K562 (cell line): ENCODE data around the gene KAT7. TPM values are rescaled to one million over a fixed set of nuclear protein-coding genes. Genes with fewer than 3 reads are reported as not detected.

Experiments
- ATF4 ChIP-seq: fragments of 450-650 bp; formaldehyde crosslinking; IDR thresholded peaks from 2 replicates; pipeline ENCODE4 v1.4.0; 2022; ENCODE audit warnings: mild to moderate bottlenecking, moderate library complexity
- CLOCK ChIP-seq: fragments of 250-450 bp; sonication (Bioruptor Pico); IDR thresholded peaks from 2 replicates; pipeline ENCODE4 v1.4.0; 2020; ENCODE audit warnings: mild to moderate bottlenecking, moderate library complexity, borderline replicate concordance
- EP300 ChIP-seq: IDR thresholded peaks from 2 replicates; pipeline ENCODE4 v1.6.1; 2012; ENCODE audit warnings: low read length, improper control_type of control experiment
- GABPB1 ChIP-seq: sonication (generic); formaldehyde crosslinking; IDR thresholded peaks from 2 replicates; pipeline ENCODE4 v1.8.0; 2022; ENCODE audit warnings: mild to moderate bottlenecking, missing genetic modification reagents
- GTF2B ChIP-seq: IDR thresholded peaks from 2 replicates; pipeline ENCODE4 v1.6.1; 2011; ENCODE audit not compliant: insufficient read length; ENCODE audit errors: extremely low read depth
- HDAC2 ChIP-seq: fragments of 450-650 bp; IDR thresholded peaks from 2 replicates; pipeline ENCODE4 v1.6.1; 2016; ENCODE audit warnings: mild to moderate bottlenecking
- MNT ChIP-seq, 2 experiments: fragments of 450-650 bp; conservative IDR thresholded peaks; 2 replicates each; pipeline ENCODE4 v1.6.1; 2017; ENCODE audit warnings: mild to moderate bottlenecking in 2 of 2, moderate library complexity in 2 of 2
- NELFE ChIP-seq: IDR thresholded peaks from 2 replicates; pipeline ENCODE4 v1.6.1; 2011; ENCODE audit warnings: mild to moderate bottlenecking; ENCODE audit not compliant: insufficient read depth, insufficient read length
- NFE2 ChIP-seq: IDR thresholded peaks from 2 replicates; pipeline ENCODE4 v1.6.1; 2014; ENCODE audit warnings: antibody characterized with exemption, low read depth
- PCBP2 ChIP-seq: fragments of 200-400 bp; formaldehyde crosslinking; IDR thresholded peaks from 2 replicates; pipeline ENCODE4 v1.6.1; 2018; ENCODE audit warnings: low read length, low read depth, mild to moderate bottlenecking, moderate library complexity; ENCODE audit not compliant: poor library complexity, severe bottlenecking
- SAP30 ChIP-seq: fragments of 200-600 bp; sonication (generic); IDR thresholded peaks from 2 replicates; pipeline ENCODE4 v1.6.1; 2012; ENCODE audit warnings: borderline replicate concordance, low read depth, mild to moderate bottlenecking, moderate library complexity, low read length, control low read depth, inconsistent platforms; ENCODE audit not compliant: insufficient read depth, poor library complexity, severe bottlenecking
- TAF7 ChIP-seq: fragments of 450-650 bp; IDR thresholded peaks from 2 replicates; pipeline ENCODE4 v1.6.1; 2016; ENCODE audit warnings: missing genetic modification characterization, missing compliant biosample characterization
- ZBTB17 ChIP-seq: fragments of 450-650 bp; formaldehyde crosslinking; IDR thresholded peaks from 2 replicates; pipeline ENCODE4 v1.4.0; 2020; ENCODE audit warnings: mild to moderate bottlenecking
- ZNF398 ChIP-seq: fragments of 250-450 bp; sonication (Bioruptor Pico); IDR thresholded peaks from 2 replicates; pipeline ENCODE4 v1.8.0; 2021; ENCODE audit warnings: moderate library complexity, mild to moderate bottlenecking, inconsistent platforms
- polyA plus RNA-seq, 8 experiments: library from polyadenylated mRNA; depleted of rRNA in 4 of 8; stranded (reverse) in 5 of 8; unstranded in 3 of 8; fragments of >200 nt; fragmentation: Nextera tagmentation in 2 of 8; fragmentation: Illumina TruSeq in 1 of 8; extraction: Ambion mirVana in 2 of 8; extraction: Trizol in 1 of 8; gene quantifications; 2 replicates each; pipeline versions ENCODE4 v1.2.1 to v1.2.3, GENCODE V29; 2011 to 2014; ENCODE audit warnings: inconsistent platforms in 1 of 8, missing spikeins in 1 of 8
- total RNA-seq, 7 experiments: library from RNA; depleted of rRNA in 6 of 7; stranded (reverse); fragments of >200 nt in 6 of 7; fragmentation: Illumina TruSeq in 2 of 7; extraction: Trizol in 2 of 7; gene quantifications; 2 replicates each; pipeline versions ENCODE4 v1.2.1 to v1.2.3, GENCODE V29; 2011 to 2021; ENCODE audit warnings: low replicate concordance in 1 of 7

KAT7 gene
- total and polyA plus RNA-seq, 9 of the 15 experiments (the other 6 are each of a cell fraction or from before 2014, with no cell fraction given): 10.8 to 57.3 (median 34.8) TPM

GRCh38 chr17:49832840-49833599 is 44.5 kb downstream of the KAT7 start (continued):
- TF ChIP-seq EP300: peak; percentile 93
- TF ChIP-seq GTF2B: no peak
- peak; percentile 42; the same call in 1 of the 2 replicates for TF ChIP-seq TAF7 (tag)
- no peak for TF ChIP-seq ZNF398 (CRISPR knock-in tag)
- no peak for TF ChIP-seq CLOCK (CRISPR knock-in tag)
- TF ChIP-seq HDAC2: peak; percentile 41; the same call in 1 of the 2 replicates
- TF ChIP-seq ZBTB17 (CRISPR knock-in tag): peak; percentile 99
- no peak for TF ChIP-seq NFE2
- no peak for TF ChIP-seq SAP30
- peak; percentile 44; the same call in 1 of the 2 replicates for TF ChIP-seq ATF4 (CRISPR knock-in tag)
- 0 out of 4 replicates have a peak, but pooled peaks of 1 of the 2 experiments have one; percentile 35 for TF ChIP-seq MNT (conservative IDR thresholded peaks at IDR 0.05)
- no peak for TF ChIP-seq NELFE
- TF ChIP-seq GABPB1 (CRISPR knock-in tag): peak; percentile 15; the same call in 1 of the 2 replicates
- TF ChIP-seq PCBP2: no peak
